NCI-H1694 (cell line): ENCODE measurements around the gene BACE2.
"Not testable (repeated sequence)": the region's sequence is repeated elsewhere in the genome, so short reads cannot be mapped to it uniquely, and the experiment has no call there.

ENCODE experiments used
- DNase-seq: peaks from one replicate; lab custom pipeline; 2025; lab: John Stamatoyannopoulos, UW

BACE2 gene

DNA sequence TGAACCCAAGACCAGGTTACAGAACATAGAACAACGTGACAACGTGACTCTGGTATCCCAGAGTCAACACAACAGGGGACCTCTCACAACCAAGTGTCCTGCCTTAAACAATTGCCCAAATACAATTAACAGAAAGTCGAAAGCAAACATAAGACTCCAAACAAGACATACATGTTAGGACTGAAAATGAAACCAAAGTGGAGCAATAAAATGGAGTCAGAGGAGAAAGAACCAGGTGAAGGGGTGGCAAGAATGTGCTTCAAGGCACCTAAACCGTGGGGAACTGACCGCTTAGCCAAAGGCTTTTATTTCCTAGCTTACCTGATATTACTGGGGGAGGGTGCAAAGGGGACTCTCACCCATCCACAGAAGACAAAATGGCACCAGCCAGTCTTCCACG is 17.8 kb downstream of the BACE2 start:
- no peak for DNase-seq

DNA sequence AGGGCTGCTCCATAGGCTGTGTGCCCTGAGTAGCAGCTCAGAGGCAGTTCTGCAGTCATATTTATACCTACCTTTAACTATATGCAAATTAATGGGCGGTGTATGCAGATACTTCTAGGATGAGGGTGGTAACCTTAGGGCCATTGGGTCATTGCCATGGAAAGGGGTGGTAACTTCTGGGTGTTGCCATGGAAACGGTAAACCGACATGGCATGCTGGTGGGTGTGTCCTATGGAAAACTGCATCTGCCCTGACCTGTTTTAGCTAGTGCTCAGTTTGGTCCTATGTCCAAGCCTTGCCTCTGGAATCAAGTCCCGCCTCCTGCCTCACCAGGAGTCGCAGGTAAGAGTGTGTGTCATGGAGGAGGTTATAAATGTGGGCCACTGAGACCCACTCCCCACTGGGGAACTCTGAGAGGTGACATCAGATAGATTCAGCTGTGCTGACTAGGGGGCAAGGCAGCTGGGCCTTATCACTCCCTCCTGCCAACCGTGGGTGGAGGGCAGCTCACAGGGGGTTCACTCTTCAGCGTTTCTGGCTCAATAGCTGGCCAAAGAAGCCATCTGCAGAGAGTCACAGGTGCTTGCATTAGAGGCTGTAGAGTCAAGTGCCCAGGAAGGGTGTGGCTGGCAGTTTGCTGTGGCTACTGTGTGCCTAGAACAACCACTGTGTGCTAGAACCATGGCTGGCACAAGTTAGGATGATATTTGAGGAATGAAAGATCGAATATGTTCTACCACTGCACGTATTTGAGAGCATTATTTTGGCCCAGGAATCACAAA is 19.0 kb downstream of the BACE2 start:
- DNase-seq, result no peak

DNA sequence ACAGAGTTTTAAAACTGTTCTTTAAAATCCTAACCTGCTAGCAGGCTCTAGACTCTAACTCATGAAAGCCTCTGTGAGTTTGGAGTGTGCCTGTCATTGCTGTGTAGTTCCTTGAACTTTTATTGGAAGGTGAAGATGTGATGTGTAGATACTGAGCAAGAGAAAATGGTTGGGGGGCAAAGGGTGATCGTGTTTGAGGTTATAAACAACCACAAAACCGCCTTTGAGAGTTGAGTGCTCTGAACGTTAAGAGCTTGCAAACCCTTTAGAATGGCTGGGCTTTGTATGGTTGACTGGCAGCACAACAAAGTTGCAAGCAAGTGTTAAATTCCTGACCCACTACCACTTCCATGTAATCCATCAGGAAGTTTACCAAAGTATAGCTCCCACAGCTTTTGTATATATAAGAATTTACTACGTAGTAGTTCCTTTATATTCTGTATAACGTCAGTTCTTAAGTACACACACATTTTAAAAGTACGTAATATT is 19.6 kb downstream of the BACE2 start:
- no peak for DNase-seq

DNA sequence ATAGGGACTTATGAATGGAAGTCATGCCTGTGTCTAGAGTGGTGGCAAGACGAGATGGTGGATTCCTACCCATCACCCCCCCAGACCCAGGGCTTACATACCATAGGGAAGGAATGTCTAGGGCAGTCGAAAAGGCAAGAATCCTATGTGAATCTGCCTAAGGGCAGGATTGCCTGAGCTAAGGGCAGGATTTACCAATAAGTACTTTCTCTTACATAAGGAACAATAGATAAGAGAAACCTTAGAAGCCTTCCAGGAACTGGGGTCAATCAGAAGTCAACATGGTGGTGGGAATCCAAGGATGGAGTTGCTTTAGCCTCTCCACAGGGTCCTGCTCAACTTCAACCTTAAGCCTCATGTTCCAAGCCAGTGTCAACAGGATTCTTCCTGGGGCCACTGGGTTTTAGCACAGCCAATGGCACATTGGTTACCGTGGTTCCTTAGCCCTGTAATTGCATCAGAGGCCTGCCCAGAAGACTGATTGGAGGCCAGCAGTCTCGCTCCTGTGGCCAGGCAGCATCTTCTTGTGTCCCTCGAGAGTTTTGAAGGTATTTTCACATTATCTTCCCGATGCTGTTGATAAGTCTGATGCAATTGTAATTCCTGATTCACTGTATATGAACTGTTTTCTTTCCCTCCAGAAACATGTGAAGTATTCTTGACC is 20.7 kb downstream of the BACE2 start:
- no peak for DNase-seq

DNA sequence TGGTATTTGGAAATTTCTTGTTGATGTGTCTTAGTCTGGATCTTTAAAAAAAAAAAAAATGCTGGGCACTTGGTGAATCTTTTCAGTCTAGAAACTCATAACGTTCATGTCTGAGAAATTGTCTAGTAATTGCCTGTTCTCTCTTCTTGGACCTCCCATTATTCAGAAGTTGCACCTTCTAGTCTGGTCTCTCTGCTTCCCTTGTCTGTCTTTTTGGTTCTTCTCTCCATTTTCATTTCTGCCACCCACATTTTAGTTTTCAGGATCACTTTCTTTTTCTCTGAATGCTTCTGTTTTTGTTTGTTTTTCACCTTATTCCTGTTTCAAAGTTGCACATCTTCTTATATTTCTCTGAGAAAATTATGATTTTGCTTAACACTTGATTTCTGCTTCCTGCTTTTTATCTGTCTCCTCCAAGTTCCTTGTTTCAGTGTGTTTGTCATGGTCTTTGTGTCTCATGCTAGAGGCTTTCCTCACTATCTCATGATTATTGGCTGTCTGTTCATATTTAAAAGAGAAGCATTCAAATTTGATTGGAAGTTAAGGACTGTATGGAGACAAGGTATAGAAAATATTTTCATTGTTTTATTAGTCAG is 21.3 kb downstream of the BACE2 start:
- DNase-seq, result no peak

DNA sequence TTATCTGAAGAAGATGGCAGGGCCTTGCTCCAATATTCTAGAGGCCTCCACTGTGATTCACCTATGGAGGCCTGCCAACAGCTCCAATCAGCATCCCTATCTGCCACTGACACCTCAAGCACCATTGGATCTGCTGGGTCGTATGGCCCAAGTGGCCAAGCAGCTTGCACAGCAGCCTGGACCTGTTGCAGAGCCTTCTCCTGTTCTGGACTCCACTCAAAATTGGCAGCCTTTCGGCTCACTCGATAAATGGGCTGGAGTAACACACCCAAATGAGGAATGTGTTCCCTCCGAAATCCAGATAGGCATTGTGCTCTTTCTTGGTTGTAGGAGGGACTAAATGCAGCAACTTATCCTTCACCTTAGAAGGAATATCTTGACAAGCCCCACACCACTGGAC is 24.6 kb downstream of the BACE2 start:
- not testable (repeated sequence) for DNase-seq

DNA sequence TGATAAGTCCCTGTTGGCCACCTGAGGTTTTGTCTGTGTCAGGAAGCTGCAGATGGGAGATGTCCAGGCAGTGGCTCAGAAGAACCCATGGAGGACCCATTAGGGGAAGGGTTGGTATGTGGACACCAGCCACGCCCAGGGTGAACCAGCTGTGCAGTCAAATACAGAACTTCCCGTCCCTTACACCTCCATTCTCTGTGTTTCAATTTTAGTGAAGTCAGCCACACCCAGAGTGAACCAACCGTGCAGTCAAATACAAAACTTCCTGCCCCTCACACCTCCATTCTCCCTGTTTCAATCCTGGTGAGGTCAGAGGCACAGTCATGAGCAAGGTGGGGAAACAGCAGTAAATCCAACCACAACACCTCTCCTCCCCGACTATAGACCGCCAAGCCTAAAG is 27.4 kb downstream of the BACE2 start:
- DNase-seq, result no peak

DNA sequence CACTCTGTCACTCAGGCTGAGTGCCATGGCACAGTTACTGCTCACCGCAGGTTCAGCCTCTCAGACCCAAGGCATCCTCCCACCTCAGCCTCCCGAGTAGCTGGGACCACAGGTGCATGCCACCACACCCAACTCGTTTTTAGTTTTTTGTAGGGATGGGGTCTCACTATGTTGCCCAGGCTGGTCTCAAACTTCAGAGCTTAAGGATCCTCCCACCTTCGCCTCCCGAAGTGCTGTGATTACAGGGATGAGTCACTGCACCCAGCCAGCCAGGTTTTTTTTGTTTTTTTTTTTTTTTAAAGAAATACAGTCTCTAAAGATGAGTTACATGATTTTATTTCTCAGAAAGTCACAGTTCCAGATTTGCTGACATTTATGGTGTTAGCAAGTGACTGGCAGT is 29.0 kb downstream of the BACE2 start:
- no peak for DNase-seq

DNA sequence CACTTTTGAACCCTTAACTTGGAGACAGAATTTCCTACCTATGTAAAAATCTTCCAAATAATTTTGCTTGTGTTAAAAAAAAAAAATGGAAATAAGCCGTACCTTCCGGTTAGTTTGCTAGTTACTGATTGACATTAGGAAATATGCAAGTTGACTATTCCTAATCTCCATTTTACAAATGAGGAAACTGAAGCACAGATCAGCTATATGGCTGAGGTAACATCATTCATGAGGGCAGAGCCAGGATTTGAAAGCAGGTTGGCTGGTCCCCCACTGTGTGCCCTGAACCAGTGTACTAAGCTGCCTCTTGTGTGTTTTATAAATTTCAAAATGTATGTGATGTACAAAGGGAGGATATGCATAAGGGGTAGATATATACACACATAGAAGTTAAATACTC is 29.6 kb downstream of the BACE2 start:
- DNase-seq, result no peak

DNA sequence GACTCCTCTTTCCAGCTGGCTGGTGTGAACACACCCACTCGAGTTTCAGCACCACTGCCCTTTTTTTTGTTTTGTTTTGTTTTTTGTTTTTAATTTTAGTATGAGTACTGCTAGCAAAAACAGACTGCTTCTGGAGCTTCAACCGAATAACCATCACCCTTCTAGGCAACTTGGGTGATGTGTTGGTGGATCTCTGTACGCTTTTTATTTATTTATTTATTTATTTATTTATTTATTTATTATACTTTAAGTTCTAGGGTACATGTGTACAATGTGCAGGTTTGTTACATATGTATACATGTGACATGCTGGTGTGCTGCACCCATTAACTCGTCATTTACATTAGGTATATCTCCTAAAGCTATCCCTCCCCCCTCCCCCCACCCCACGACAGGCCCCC is 30.7 kb downstream of the BACE2 start:
- not testable (repeated sequence) for DNase-seq

DNA sequence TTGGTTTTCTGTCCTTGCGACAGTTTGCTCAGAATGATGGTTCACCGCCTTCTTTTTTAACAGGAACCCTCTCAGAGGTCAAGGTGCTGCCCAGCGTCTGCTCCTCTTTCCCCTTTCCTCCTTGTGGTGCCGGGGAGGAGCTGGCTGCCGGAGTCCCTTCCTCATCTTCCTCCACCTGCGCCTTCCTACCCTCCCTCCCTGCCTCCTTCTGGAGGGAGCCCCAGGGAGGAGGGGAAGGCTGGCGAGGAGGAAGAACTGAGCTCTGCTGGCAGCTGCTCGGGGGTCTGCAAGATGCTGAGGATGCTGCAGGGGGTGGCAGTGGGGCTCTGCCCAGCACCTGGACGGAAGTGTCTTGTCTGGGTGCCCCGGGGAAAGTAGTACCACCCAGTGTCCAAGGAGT is 31.2 kb downstream of the BACE2 start:
- DNase-seq, result no peak

DNA sequence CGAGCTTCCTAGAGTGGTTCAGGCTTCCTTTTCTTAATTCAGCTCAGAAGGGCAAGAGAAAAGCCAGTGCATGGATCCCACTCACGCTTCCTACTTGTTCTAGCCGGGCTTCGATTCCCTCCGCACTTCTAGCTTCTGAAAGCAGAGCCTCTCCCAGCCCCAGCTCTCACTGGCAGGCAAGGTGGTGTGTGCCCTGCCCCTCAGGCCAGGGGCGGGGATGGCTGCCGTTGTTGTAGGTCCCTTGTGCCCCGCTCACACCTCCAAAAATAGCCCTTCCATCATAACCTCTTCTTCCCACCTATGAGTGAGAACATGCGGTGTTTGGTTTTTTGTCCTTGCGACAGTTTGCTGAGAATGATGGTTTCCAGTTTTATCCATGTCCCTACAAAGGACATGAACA is 31.6 kb downstream of the BACE2 start:
- no peak for DNase-seq

DNA sequence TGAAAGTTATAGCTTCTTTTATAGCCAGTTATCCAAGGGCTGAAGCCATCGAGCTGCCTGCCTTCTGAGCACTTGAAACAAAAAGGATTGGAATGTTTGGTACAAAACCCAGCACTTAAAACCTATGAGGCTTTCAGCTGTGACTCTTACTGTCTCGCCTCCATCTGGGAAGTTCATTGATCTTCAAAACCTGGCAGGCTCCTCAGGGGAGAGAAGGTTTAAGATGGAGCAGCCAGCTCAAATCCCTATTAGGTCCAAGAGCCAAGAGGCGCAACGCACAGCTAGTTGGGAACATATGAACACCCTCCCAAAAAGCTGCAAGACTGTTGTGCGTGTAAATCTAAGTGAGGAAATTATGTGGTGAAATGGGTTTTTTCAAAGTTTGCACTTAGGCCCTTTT is 33.4 kb downstream of the BACE2 start:
- DNase-seq, result no peak

DNA sequence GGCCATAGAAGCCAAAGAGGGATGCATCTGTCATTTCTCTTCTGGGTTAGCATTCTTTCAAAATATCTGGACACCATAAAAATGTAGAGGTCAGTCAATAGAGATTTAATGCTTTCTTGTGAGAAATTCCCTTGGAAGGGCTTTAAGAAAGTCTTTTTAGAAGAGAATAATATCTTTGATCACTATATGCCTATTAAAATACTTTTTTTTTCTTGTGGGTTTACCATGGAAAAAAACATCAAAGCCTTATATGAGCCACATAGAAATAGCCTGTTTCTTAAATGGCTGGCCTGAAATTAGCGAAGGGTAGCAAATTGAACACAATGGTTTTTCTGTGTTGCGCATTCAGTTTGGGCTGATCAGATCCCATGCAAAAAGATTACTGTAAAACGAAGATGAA is 36.8 kb downstream of the BACE2 start:
- no peak for DNase-seq

DNA sequence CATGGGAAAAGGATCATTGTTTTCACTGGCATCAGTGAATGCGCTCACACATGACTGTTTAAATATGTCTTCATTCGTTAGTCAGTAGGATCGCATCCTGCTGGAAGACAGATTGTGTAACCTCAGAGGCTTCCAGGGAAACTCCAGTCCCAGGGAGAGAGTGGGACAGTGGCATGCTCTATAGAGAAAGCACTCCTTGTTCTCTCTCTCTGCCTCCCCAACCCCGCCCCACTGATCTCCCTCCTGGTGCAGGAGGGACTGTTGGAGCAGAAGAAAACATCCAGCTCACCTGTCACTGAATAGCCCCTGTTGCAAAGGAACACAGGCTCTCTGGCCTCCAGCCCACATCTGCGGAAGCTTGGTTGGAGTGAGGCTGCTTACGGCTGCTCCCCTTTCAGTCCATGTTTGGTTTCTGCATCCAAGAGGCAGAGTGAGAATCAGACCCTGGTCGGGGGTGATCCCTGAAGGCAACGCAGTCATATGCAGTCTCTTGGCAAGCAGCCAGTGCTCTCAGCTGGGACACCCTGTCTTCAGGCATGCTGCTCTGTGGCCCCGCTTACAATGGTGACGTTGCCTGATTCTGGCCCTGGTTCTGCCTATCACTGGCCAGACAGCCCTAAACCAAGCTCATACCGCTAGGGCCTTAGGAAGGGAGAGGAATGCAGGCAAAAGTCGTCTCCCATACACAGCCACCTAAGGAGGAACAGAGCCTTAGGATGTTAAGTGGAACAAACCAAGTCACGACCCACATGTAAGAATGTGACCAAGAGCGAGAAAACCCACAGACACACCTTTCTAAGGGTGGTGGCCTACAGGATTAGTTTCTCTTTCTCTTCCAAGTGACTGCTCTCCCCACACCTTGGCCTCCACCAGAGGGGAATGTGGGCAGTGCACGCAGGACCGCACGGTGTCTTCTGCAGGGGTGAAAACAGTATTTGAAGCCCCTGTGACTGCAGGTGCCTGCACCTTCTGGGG is 39.7 kb downstream of the BACE2 start:
- DNase-seq, result no peak

DNA sequence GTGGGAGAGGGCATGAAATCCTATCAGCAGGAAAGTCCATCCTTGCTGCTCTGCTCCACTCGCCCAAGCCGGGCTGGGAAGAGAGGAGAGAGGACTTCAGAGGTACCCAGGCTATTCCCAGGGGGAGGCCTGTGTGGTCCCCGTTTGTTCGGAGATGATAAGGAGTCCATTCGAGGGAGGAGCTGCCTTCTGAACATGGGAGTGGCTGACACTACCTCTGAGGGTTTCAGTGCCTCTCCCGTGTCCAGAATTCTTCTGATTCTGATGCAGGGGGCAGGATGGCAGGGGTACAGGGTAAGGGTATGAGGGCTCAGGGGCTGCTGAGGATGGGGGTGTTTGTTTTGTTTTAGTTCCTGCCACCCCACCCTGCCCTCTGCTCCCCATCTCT is 40.4 kb downstream of the BACE2 start:
- DNase-seq, result no peak

DNA sequence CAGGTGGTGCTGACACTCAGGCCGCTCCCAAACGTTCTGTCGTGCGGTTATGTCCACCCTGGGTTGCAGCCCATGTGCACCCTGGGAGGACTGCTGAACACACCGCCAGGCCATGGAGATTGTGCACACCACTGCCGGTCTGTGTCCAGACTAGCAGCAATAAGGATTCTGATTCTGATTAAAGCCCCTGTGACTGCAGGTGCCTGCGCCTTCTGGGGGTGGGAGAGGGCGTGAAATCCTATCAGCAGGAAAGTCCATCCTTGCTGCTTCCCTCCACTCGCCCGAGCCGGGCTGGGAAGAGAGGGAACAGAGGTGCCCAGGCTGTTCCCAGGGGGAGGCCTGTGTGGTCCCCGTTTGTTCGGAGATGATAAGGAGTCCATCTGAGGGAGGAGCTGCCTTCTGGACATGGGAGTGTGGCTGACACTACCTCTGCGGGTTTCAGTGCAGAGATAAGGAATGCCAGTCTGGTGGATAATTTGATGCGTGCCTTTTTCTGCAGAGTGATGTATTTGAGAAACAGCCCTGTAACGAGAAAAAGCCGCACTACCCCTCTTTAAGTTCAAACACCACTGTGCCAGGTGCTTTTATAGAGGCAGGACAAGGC is 41.2 kb downstream of the BACE2 start:
- DNase-seq, result no peak

DNA sequence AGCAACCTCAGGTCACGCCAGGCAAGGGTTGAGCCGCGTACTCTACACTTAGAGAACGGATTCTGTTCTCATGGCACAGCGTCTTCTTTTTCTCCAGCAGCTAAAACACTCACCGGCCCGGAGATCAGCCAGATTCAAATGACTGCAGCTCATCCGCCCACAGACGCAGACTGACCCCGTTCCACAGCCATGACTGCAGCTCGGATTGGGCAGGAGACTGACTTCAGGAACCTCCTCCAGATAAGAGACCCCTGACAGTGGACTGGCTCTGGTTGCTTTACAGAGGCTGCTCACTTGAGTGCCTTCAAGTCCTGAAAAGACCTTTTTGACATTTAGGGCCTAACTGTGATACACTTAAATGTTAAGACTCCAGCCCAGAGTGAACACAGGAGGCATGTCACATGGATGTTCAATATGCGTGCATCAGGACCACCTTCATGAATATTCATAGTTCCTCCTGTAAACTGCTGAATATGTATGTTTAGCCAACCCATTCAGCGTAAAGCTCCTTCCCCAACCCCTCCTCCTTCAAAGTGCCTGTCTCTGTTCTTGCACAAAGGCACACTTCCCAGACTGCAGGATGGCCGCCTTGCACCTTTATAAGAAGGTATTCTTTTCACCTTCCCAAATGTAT is 42.6 kb downstream of the BACE2 start:
- DNase-seq, result no peak

DNA sequence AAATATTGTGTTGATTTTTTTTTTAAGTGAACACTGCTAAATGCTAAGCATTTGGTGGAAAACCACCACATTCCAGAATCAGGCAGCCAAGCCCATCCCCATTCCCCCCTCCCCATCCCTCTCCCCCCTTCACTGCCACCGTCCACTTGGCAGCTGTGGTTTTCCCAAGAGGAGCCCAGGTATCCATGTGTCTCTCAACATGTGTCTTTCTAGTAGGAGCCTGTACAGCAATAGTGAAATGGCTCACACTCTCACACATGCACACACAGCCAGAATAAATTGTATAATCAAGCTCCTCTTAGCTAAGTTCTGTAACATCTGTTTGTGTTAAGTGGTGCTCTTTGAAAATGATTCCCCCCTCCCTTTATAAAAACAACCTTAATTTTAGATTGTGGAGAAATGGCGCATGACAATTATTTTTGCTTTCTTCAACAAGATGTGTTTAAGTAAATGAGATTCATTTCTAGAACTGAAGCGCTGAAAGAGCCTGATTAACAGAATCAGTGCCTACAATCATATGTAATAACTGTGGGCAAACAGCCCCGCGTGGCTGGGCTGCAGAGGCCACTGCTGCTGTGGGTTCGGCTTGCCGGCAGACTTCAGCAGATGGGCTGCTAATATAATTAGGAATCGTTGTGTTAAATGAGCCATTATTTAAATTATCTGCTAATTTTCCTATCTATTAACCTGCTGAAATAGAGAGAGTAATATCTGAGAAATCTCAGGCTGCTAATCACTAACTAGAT is 43.3 kb downstream of the BACE2 start:
- DNase-seq, result no peak

DNA sequence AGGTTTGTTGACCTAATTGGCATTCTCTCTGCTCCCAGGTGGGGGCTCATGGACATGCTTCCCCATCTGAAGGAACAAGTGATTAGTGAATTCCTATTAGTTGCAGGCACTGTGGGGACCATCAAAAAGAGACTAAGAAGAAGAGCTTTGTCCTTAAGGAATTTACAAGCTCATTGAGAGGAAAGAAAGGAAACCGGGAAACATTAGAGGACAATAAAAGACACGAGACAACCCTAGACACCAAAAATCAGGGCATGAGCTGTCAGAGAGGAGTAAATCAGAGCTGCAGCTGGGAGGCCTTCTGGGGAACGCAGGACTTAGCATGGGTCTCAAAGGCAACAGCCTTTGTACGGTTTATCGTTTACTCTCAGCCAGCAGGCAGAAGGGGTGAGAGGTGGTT is 45.1 kb downstream of the BACE2 start:
- no peak for DNase-seq
